NCI-H128 (cell line): Measurements from ENCODE around the gene PIGN.
"Not testable (repeated sequence)": the region's sequence is repeated elsewhere in the genome, so short reads cannot be mapped to it uniquely, and the experiment has no call there.

ENCODE experiments used
- DNase-seq: peaks from one replicate; lab custom pipeline; 2025; ENCODE audit not compliant: unreplicated experiment; lab: John Stamatoyannopoulos, UW

PIGN gene

GRCh38 chr18:62069556-62069955 lies 117.3 kb downstream of the PIGN start:
- no peak for DNase-seq

GRCh38 chr18:62066102-62066818 lies 120.6 kb downstream of the PIGN start:
- no peak for DNase-seq

GRCh38 chr18:62064361-62064760 lies 122.5 kb downstream of the PIGN start:
- no peak for DNase-seq

GRCh38 chr18:62061821-62062478 lies 124.9 kb downstream of the PIGN start:
- no peak for DNase-seq

GRCh38 chr18:62060820-62061219 lies 126.0 kb downstream of the PIGN start:
- DNase-seq: no peak

GRCh38 chr18:62054929-62055498 lies 131.8 kb downstream of the PIGN start:
- no peak for DNase-seq

GRCh38 chr18:62048279-62048678 lies 138.6 kb downstream of the PIGN start:
- DNase-seq: no peak

- no peak for DNase-seq
These were observed 141.5 kb downstream of the PIGN start for GRCh38 chr18:62045316-62045715.

- no peak for DNase-seq
These were observed 142.3 kb downstream of the PIGN start for GRCh38 chr18:62044490-62045000.

- DNase-seq: no peak
These were observed 148.7 kb downstream of the PIGN start for GRCh38 chr18:62037989-62038778.

GRCh38 chr18:62037012-62037742 lies 149.7 kb downstream of the PIGN start:
- DNase-seq: no peak

- not testable (repeated sequence) for DNase-seq
These were observed 152.6 kb downstream of the PIGN start for GRCh38 chr18:62034286-62034685.

- no peak for DNase-seq
These were observed 153.1 kb downstream of the PIGN start for GRCh38 chr18:62033756-62034155.

GRCh38 chr18:62033207-62033606 lies 153.6 kb downstream of the PIGN start:
- DNase-seq: no peak

GRCh38 chr18:62030091-62030985 lies 156.5 kb downstream of the PIGN start:
- no peak for DNase-seq

- DNase-seq: no peak
These were observed 158.1 kb downstream of the PIGN start for GRCh38 chr18:62028715-62029114.

- DNase-seq: no peak
These were observed 158.8 kb downstream of the PIGN start for GRCh38 chr18:62027914-62028520.

- no peak for DNase-seq
These were observed 160.3 kb downstream of the PIGN start for GRCh38 chr18:62026586-62026985.

GRCh38 chr18:62024983-62025382 lies 161.9 kb downstream of the PIGN start:
- DNase-seq: no peak
